ENCODE data around the gene SLC51B. TPM values are rescaled to one million over a fixed set of nuclear protein-coding genes. Genes with fewer than 3 reads are reported as not detected.

The SLC51B gene
- total and polyA plus RNA-seq, 10 donors = 0.09 TPM; not detected in 9

DNA sequence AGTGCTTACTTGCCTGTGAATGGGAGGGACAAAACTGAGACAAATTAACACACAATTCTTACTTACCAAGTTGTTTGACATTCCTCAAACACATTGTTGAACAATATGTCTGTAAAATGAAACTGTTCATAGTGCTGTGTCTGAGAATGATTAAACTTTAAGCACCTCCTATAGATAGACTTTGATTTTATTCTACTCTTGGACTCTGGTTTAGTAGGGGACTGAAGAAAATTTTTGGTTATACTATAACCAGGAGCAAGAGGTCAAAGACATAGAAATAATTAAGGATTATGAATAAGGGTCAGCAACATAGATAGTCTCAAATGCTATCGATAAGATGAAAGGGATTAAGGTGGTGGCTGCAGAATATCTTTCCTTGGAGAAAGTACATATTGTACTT, 7.9 kb upstream of the SLC51B start:
- Histone ChIP-seq H3K9me3 (no peaks in the 10 kb centered on the region), H3K27me3 (replicated peaks in 1 of 7) (no peaks in the 10 kb centered on the region), H3K4me1 (peaks cover 0 to 19% (median 12%) of the 10 kb centered on the region in 6 donors), H3K4me3 (no peak overlapping the region), H3K36me3 (no peaks in the 10 kb centered on the region), H3K27ac (no peak overlapping the region)
- 88 to 100% (median 97%) methylated on average over 1 of the region's 1 CpG for WGBS, 5 donors
- TF ChIP-seq, protein P1, sequence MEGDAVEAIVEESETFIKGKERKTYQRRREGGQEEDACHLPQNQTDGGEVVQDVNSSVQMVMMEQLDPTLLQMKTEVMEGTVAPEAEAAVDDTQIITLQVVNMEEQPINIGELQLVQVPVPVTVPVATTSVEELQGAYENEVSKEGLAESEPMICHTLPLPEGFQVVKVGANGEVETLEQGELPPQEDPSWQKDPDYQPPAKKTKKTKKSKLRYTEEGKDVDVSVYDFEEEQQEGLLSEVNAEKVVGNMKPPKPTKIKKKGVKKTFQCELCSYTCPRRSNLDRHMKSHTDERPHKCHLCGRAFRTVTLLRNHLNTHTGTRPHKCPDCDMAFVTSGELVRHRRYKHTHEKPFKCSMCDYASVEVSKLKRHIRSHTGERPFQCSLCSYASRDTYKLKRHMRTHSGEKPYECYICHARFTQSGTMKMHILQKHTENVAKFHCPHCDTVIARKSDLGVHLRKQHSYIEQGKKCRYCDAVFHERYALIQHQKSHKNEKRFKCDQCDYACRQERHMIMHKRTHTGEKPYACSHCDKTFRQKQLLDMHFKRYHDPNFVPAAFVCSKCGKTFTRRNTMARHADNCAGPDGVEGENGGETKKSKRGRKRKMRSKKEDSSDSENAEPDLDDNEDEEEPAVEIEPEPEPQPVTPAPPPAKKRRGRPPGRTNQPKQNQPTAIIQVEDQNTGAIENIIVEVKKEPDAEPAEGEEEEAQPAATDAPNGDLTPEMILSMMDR (IDR thresholded peaks at IDR 0.05 in 8 of 11, conservative IDR thresholded peaks at IDR 0.05 in 3 of 11) = no peak
- TF ChIP-seq POLR2AphosphoS5 (IDR thresholded peaks at IDR 0.05) = no peak
- TF ChIP-seq POLR2A (IDR thresholded peaks at IDR 0.05) = no peak
- intact Hi-C loops (cut with DNase I; ENCODE audit: low total_unique reads) = no loop called here
- DNase-seq = no peak

- no peak overlapping the region for H3K4me3 ChIP-seq
- DNase-seq = no peak
- TF ChIP-seq POLR2A (IDR thresholded peaks at IDR 0.05) = no peak
- TF ChIP-seq POLR2AphosphoS5 (IDR thresholded peaks at IDR 0.05) = no peak
- TF ChIP-seq, protein P1 (IDR thresholded peaks at IDR 0.05 in 8 of 11, conservative IDR thresholded peaks at IDR 0.05 in 3 of 11) = no peak
- no peaks in the 10 kb centered on the region for H3K36me3 ChIP-seq
- intact Hi-C loops (cut with DNase I; ENCODE audit: low total_unique reads) = no loop called here
- H3K4me1 ChIP-seq = peaks cover 0 to 12% (median 7%) of the 10 kb centered on the region in 6 donors
- no peaks in the 10 kb centered on the region for H3K9me3 ChIP-seq
- H3K27me3 ChIP-seq (replicated peaks in 1 of 7) = no peaks in the 10 kb centered on the region
- WGBS, 5 donors = 85 to 98% (median 95%) methylated on average over 3 of the region's 3 CpGs
- H3K27ac ChIP-seq = no peak overlapping the region
Observed at GRCh38 chr15:65038428-65038827, 6.8 kb upstream of the SLC51B start.

- intact Hi-C loops (cut with DNase I; ENCODE audit: low total_unique reads) = no loop called here
- Histone ChIP-seq H3K4me3 (no peak overlapping the region), H3K4me1 (peaks cover 0 to 8% (median 3%) of the 10 kb centered on the region in 6 donors), H3K9me3 (no peaks in the 10 kb centered on the region), H3K27ac (no peak overlapping the region), H3K36me3 (no peaks in the 10 kb centered on the region), H3K27me3 (replicated peaks in 1 of 7) (no peaks in the 10 kb centered on the region)
- TF ChIP-seq POLR2AphosphoS5 (IDR thresholded peaks at IDR 0.05) (no peak), POLR2A (IDR thresholded peaks at IDR 0.05) (no peak)
- TF ChIP-seq, protein P1 (IDR thresholded peaks at IDR 0.05 in 8 of 11, conservative IDR thresholded peaks at IDR 0.05 in 3 of 11) = no peak
- WGBS, 5 donors = 75 to 81% (median 77%) methylated on average over 5 of the region's 5 CpGs
- no peak for DNase-seq
Observed at GRCh38 chr15:65038836-65039235, 6.4 kb upstream of the SLC51B start.

- H3K27me3 ChIP-seq (replicated peaks in 1 of 7) = no peaks in the 10 kb centered on the region
- H3K27ac ChIP-seq = no peak overlapping the region
- DNase-seq = no peak
- no peaks in the 10 kb centered on the region for H3K36me3 ChIP-seq
- WGBS, 5 donors = 89 to 92% (median 92%) methylated on average over 6 of the region's 6 CpGs
- H3K4me3 ChIP-seq = no peak overlapping the region
- no peak for TF ChIP-seq POLR2A (IDR thresholded peaks at IDR 0.05)
- TF ChIP-seq, protein P1 (IDR thresholded peaks at IDR 0.05 in 8 of 11, conservative IDR thresholded peaks at IDR 0.05 in 3 of 11) = no peak
- TF ChIP-seq POLR2AphosphoS5 (IDR thresholded peaks at IDR 0.05) = no peak
- no peaks in the 10 kb centered on the region for H3K9me3 ChIP-seq
- peaks cover 0 to 4% (median 0%) of the 10 kb centered on the region in 6 donors for H3K4me1 ChIP-seq
- intact Hi-C loops (cut with DNase I; ENCODE audit: low total_unique reads) = no loop called here
Observed at GRCh38 chr15:65040461-65040860, 4.7 kb upstream of the SLC51B start.

All from spleen (tissue), 11 donors.